A549 (cell line): ENCODE measurements around the gene UPB1. TPM values are rescaled to one million over a fixed set of nuclear protein-coding genes. Genes with fewer than 3 reads are reported as not detected.

Source experiments
- ATAC-seq, 2 experiments: fragments of 200-7000 bp in 1 of 2; fragments of >200 bp in 1 of 2; cut with Nextera tagmentation in 1 of 2; cut with Tn5 transposase in 1 of 2; 3 replicates each; pipeline versions ENCODE4 v1.8.0 to v1.9.1; 2018 to 2020; ENCODE audit warnings: mild to moderate bottlenecking in 1 of 2, moderate library complexity in 1 of 2
- CTCF ChIA-PET: fragments of 300-600 bp; sonication (Branson Sonifier 250); formaldehyde crosslinking; extraction: SDS; loops from one replicate; lab custom pipeline; 2021; ENCODE audit warnings: antibody characterized with exemption, inconsistent platforms; lab: Yijun Ruan, JAX
- POLR2A ChIA-PET: fragments of 350-600 bp; formaldehyde crosslinking; extraction: SDS; loops from one replicate; lab custom pipeline; 2021; ENCODE audit warnings: antibody characterized with exemption, inconsistent platforms; lab: Yijun Ruan, JAX
- DNase-seq, 2 experiments: peaks; one replicate each; pipeline versions ENCODE4 v3.0.0 to v3.0.0-alpha.2; 2011 to 2016; ENCODE audit warnings: low read depth in 1 of 2, low spot score in 1 of 2
- FAIRE-seq: peaks from 2 replicates; lab custom pipeline; 2011; peaks lifted over from hg19 to GRCh38; lab: Jason Lieb, UNC
- H3K27ac ChIP-seq, 2 experiments: fragments of >200 bp; sonication (Bioruptor Twin); formaldehyde crosslinking; 3 replicates each; pipeline ENCODE4 v1.5.1; 2016 to 2017
- H3K4me1 ChIP-seq: fragments of >200 bp; sonication (Bioruptor Twin); formaldehyde crosslinking; 3 replicates; pipeline ENCODE4 v1.6.1; 2016
- H3K4me2 ChIP-seq: fragments of >200 bp; sonication (Bioruptor Twin); formaldehyde crosslinking; 3 replicates; pipeline ENCODE4 v1.6.1; 2016
- H3K4me3 ChIP-seq: fragments of >200 bp; sonication (Bioruptor Twin); formaldehyde crosslinking; 3 replicates; pipeline ENCODE4 v1.5.1; 2016
- H3K9me3 ChIP-seq: fragments of >200 bp; sonication (Bioruptor Twin); formaldehyde crosslinking; 3 replicates; pipeline ENCODE4 v1.6.1; 2016
- BHLHE40 ChIP-seq: IDR thresholded peaks from 2 replicates; pipeline ENCODE4 v1.6.1; 2012; ENCODE audit warnings: low read depth, low read length, inconsistent platforms
- CBX2 ChIP-seq: fragments of 200-600 bp; sonication (generic); IDR thresholded peaks from 2 replicates; pipeline ENCODE4 v1.6.1; 2016; ENCODE audit warnings: low read depth, mild to moderate bottlenecking, borderline replicate concordance
- CBX8 ChIP-seq: fragments of 200-600 bp; sonication (generic); IDR thresholded peaks from 2 replicates; pipeline ENCODE4 v1.6.1; 2016
- CEBPB ChIP-seq, 2 experiments: fragments of >200 bp in 1 of 2; sonication (Bioruptor Twin) in 1 of 2; formaldehyde crosslinking in 1 of 2; IDR thresholded peaks; 2 replicates each; pipeline ENCODE4 v1.6.1; 2012 to 2016
- CHD2 ChIP-seq: fragments of 150-350 bp; IDR thresholded peaks from 2 replicates; pipeline ENCODE4 v1.6.1; 2014; ENCODE audit warnings: low read length; ENCODE audit not compliant: partially characterized antibody
- CHD4 ChIP-seq: fragments of 200-600 bp; sonication (generic); IDR thresholded peaks from 2 replicates; pipeline ENCODE4 v1.6.1; 2016; ENCODE audit warnings: antibody characterized with exemption, mild to moderate bottlenecking, borderline replicate concordance
- EHMT2 ChIP-seq: fragments of 200-600 bp; sonication (generic); IDR thresholded peaks from 2 replicates; pipeline ENCODE4 v1.6.1; 2016; ENCODE audit warnings: antibody characterized with exemption, low read depth, mild to moderate bottlenecking, moderate library complexity
- ELK1 ChIP-seq: fragments of 150-350 bp; IDR thresholded peaks from 2 replicates; pipeline ENCODE4 v1.6.1; 2014; ENCODE audit warnings: low read depth, mild to moderate bottlenecking, low read length
- ESRRA ChIP-seq: fragments of 150-350 bp; IDR thresholded peaks from 2 replicates; pipeline ENCODE4 v1.6.1; 2014; ENCODE audit warnings: mild to moderate bottlenecking, low read length, borderline replicate concordance
- FOSL2 ChIP-seq, 2 experiments: fragments of 450-650 bp in 1 of 2; fragments of >200 bp in 1 of 2; sonication (Bioruptor Twin) in 1 of 2; formaldehyde crosslinking; IDR thresholded peaks; 2 replicates each; pipeline versions ENCODE4 v1.5.0 to v1.6.1; 2016 to 2020; ENCODE audit warnings: mild to moderate bottlenecking in 1 of 2, moderate library complexity in 1 of 2
- GATA3 ChIP-seq: IDR thresholded peaks from 2 replicates; pipeline ENCODE4 v1.6.1; 2012; ENCODE audit warnings: borderline replicate concordance
- HDAC2 ChIP-seq: fragments of 200-600 bp; sonication (generic); IDR thresholded peaks from 2 replicates; pipeline ENCODE4 v1.6.1; 2016
- HES2 ChIP-seq: fragments of >200 bp; sonication (Bioruptor Twin); formaldehyde crosslinking; IDR thresholded peaks from 2 replicates; pipeline ENCODE4 v1.6.1; 2016
- HEYL ChIP-seq: fragments of 250-450 bp; sonication (Bioruptor Pico); IDR thresholded peaks from 2 replicates; pipeline ENCODE4 v1.8.0; 2021; ENCODE audit warnings: mild to moderate bottlenecking, moderate library complexity
- HOXB13 ChIP-seq: fragments of 250-450 bp; sonication (Bioruptor Pico); IDR thresholded peaks from 2 replicates; pipeline ENCODE4 v1.5.0; 2020; ENCODE audit warnings: low read depth, mild to moderate bottlenecking, moderate library complexity
- HOXB5 ChIP-seq: fragments of 250-450 bp; sonication (Bioruptor Pico); IDR thresholded peaks from 2 replicates; pipeline ENCODE4 v1.5.0; 2020; ENCODE audit warnings: mild to moderate bottlenecking, moderate library complexity
- JUN ChIP-seq, 2 experiments: fragments of >200 bp; sonication (Bioruptor Twin); formaldehyde crosslinking; IDR thresholded peaks; 2 replicates in 1 of 2; 3 replicates in 1 of 2; pipeline ENCODE4 v1.6.1; 2016 to 2017
- KDM1A ChIP-seq: fragments of 200-600 bp; sonication (generic); IDR thresholded peaks from 2 replicates; pipeline ENCODE4 v1.6.1; 2016; ENCODE audit warnings: low read depth, mild to moderate bottlenecking
- MAX ChIP-seq: IDR thresholded peaks from 2 replicates; pipeline ENCODE4 v1.6.1; 2012
- NR3C1 ChIP-seq: fragments of >200 bp; sonication (Bioruptor Twin); formaldehyde crosslinking; IDR thresholded peaks from 3 replicates; pipeline ENCODE4 v1.6.1; 2017
- POLR2A ChIP-seq: IDR thresholded peaks from 2 replicates; pipeline ENCODE4 v1.6.1; 2012; ENCODE audit warnings: mild to moderate bottlenecking, low read length
- POLR2AphosphoS2 ChIP-seq: conservative IDR thresholded peaks from 2 replicates; pipeline ENCODE4 v1.6.1; 2012; ENCODE audit warnings: low read length, improper control_type of control experiment, inconsistent platforms
- RARB ChIP-seq: fragments of 250-450 bp; sonication (Bioruptor Pico); IDR thresholded peaks from 2 replicates; pipeline ENCODE4 v1.8.0; 2021; ENCODE audit warnings: mild to moderate bottlenecking, moderate library complexity
- RFX5 ChIP-seq: fragments of 450-650 bp; IDR thresholded peaks from 2 replicates; pipeline ENCODE4 v1.7.1; 2014; ENCODE audit warnings: antibody characterized with exemption, mild to moderate bottlenecking, moderate library complexity
- TP53 ChIP-seq: fragments of 250-450 bp; sonication (Bioruptor Pico); IDR thresholded peaks from 2 replicates; pipeline ENCODE4 v1.5.0; 2021; ENCODE audit warnings: mild to moderate bottlenecking, moderate library complexity
- ZC3H11A ChIP-seq: fragments of 450-650 bp; IDR thresholded peaks from 2 replicates; pipeline ENCODE4 v1.6.1; 2014; ENCODE audit warnings: antibody characterized with exemption, mild to moderate bottlenecking
- WGBS: methylation state at CpG from one replicate; pipeline ENCODE4 v1.1.6; 2017; ENCODE audit errors: missing lambda C conversion rate; 5-methylcytosine and 5-hydroxymethylcytosine counted together
- polyA minus RNA-seq: library from RNA; depleted of rRNA, polyadenylated mRNA; stranded (reverse); fragments of >200 nt; gene quantifications from 2 replicates; pipeline ENCODE4 v1.2.3, GENCODE V29; 2011; rRNA and poly(A)+ RNA removed
- polyA plus RNA-seq, 4 experiments: library from polyadenylated mRNA; depleted of rRNA in 3 of 4; stranded (reverse); fragments of >200 nt; fragmentation: RNase III in 1 of 4; extraction: RNeasy Plus Mini Kit Qiagen cat#74134 plus additional on column Dnase treatment in 1 of 4; gene quantifications; 2 replicates in 3 of 4; 3 replicates in 1 of 4; pipeline ENCODE4 v1.2.3, GENCODE V29; 2011 to 2017
- TF ChIP-seq, protein P1 (sequence below): fragments of 250-450 bp; sonication (Bioruptor Pico); IDR thresholded peaks from 2 replicates; pipeline ENCODE4 v1.5.0; 2020; ENCODE audit warnings: low read depth, mild to moderate bottlenecking, moderate library complexity

The UPB1 gene
- polyA plus RNA-seq (2011; rRNA removed) (0.05 TPM in 1 of 2 replicates, not detected in the other), polyA plus RNA-seq (2017; fragmentation: RNase III; extraction: RNeasy Plus Mini Kit Qiagen cat#74134 plus additional on column Dnase treatment) (0.04 to 0.07 TPM (median 0.04 TPM) in 3 replicates), polyA minus RNA-seq (not detected in 2 replicates)
- polyA plus RNA-seq (2012; cell fraction: cytosol; rRNA removed), result 0.01 TPM in 1 of 2 replicates, not detected in the other
- polyA plus RNA-seq (2012; cell fraction: nucleus; rRNA removed), result 0.02 TPM in 1 of 2 replicates, not detected in the other

GRCh38 chr22:24494528-24495364, at the start of gene UPB1:
Gene UPB1, plus strand, starts transcription at chr22:24495332. Its CDS starts 72 bp downstream, at chr22:24495404.
- Histone ChIP-seq H3K27ac (no peak within 1 kb of the TSS), H3K9me3 (no peaks in the 10 kb centered on the region), H3K4me3 (no peak within 1 kb of the TSS), H3K4me1 (no peaks in the 10 kb centered on the region), H3K4me2 (no peak within 1 kb of the TSS)
- FAIRE-seq (no peak), ATAC-seq (no peak), DNase-seq (no peak)
- ChIA-PET CTCF (no interaction called here), POLR2A (no interaction called here)
- TF ChIP-seq HEYL (CRISPR knock-in tag) (no peak), KDM1A (no peak), NR3C1 (no peak), ELK1 (no peak), FOSL2 (IDR thresholded peaks at IDR 0.05) (no peak), FOSL2 (CRISPR knock-in tag; IDR thresholded peaks at IDR 0.05) (no peak), POLR2A (no peak), HOXB5 (CRISPR knock-in tag) (no peak), ZC3H11A (no peak), CBX8 (no peak), TP53 (no peak), EHMT2 (no peak), CEBPB (IDR thresholded peaks at IDR 0.05) (no peak)
- TF ChIP-seq, protein P1, sequence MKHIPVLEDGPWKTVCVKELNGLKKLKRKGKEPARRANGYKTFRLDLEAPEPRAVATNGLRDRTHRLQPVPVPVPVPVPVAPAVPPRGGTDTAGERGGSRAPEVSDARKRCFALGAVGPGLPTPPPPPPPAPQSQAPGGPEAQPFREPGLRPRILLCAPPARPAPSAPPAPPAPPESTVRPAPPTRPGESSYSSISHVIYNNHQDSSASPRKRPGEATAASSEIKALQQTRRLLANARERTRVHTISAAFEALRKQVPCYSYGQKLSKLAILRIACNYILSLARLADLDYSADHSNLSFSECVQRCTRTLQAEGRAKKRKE (CRISPR knock-in tag), result no peak
- 83% methylated on average over 40 of the region's 76 CpGs for WGBS

GRCh38 chr22:24445481-24446259, 49.5 kb upstream of the UPB1 start:
- H3K9me3 ChIP-seq, result no peaks in the 10 kb centered on the region
- H3K4me1 ChIP-seq, result no peaks in the 10 kb centered on the region
- no peak for TF ChIP-seq ESRRA
- TF ChIP-seq POLR2AphosphoS2, result no peak
- no peak for TF ChIP-seq RFX5
- TF ChIP-seq CHD4, result no peak
- TF ChIP-seq JUN (IDR thresholded peaks at IDR 0.05), result no peak
- TF ChIP-seq HDAC2, result no peak
- TF ChIP-seq BHLHE40, result no peak
- no peak for TF ChIP-seq GATA3
- no peak for TF ChIP-seq MAX
- no peak for TF ChIP-seq RARB (CRISPR knock-in tag)
- no peak for TF ChIP-seq HEYL (CRISPR knock-in tag)
- TF ChIP-seq POLR2A, result no peak
- TF ChIP-seq HOXB13, result no peak
- TF ChIP-seq CBX2, result no peak
- TF ChIP-seq CHD2, result no peak
- TF ChIP-seq HES2, result no peak
- TF ChIP-seq HOXB5 (CRISPR knock-in tag), result no peak
- TF ChIP-seq, all 56 proteins: peak for 0
- ChIA-PET POLR2A (no interaction called here), CTCF (interaction anchor here (1.3 to 1.6 kb wide), 3 partner anchors 9 to 76 kb away, joined by 3 to 4 read pairs (median 3); no protein-coding TSS in a partner anchor)
- WGBS, result 70% methylated on average over 9 of the region's 11 CpGs
- Histone ChIP-seq H3K4me2 (no peak overlapping the region), H3K4me3 (no peak overlapping the region), H3K27ac (no peak overlapping the region)
- ATAC-seq, result no peak
- no peak for DNase-seq
- no peak for FAIRE-seq
